GM12878 (cell line): ENCODE data around the gene OR4C16. TPM values are rescaled to one million over a fixed set of nuclear protein-coding genes. Genes with fewer than 3 reads are reported as not detected.
A peak's percentile ranks its signal among the peaks of the same experiment; 100 is the strongest.

Experiments
- ATAC-seq: fragments of 200-7000 bp; cut with Tn5 transposase; 3 replicates; pipeline ENCODE4 v1.9.1; 2020; ENCODE audit warnings: mild to moderate bottlenecking, moderate library complexity
- BruUV-seq: library from RNA; stranded (reverse); fragments of 400-500 nt; replicated peaks from 2 replicates; lab custom pipeline; 2021; lab: Mats Ljungman, UMichigan
- CTCF ChIA-PET: fragments of 300-600 bp; sonication (Branson Sonifier 250); formaldehyde crosslinking; extraction: SDS; loops from one replicate; lab custom pipeline; 2021; ENCODE audit warnings: inconsistent platforms; lab: Yijun Ruan, JAX
- POLR2A ChIA-PET: fragments of 350-600 bp; formaldehyde crosslinking; extraction: SDS; loops from one replicate; lab custom pipeline; 2021; ENCODE audit warnings: inconsistent platforms; lab: Charles Lee
- RAD21 ChIA-PET: fragments of 300-600 bp; sonication (Branson Sonifier 250); formaldehyde crosslinking; loops from one replicate; lab custom pipeline; 2023; ENCODE audit warnings: antibody characterized with exemption; ENCODE audit not compliant: unreplicated experiment; lab: Charles Lee
- SMC1A ChIA-PET: fragments of 300-600 bp; sonication (Branson Sonifier 250); formaldehyde crosslinking; loops from one replicate; lab custom pipeline; 2023; ENCODE audit not compliant: unreplicated experiment, uncharacterized antibody; lab: Charles Lee
- DNase-seq: peaks from one replicate; pipeline ENCODE4 v3.0.0-alpha.2; 2011; ENCODE audit warnings: low read depth, low spot score
- FAIRE-seq: peaks from 3 replicates; lab custom pipeline; 2011; peaks lifted over from hg19 to GRCh38; lab: Jason Lieb, UNC
- H2AFZ ChIP-seq: 2 replicates; pipeline ENCODE4 v1.6.0; 2011; ENCODE audit warnings: low read depth, low read length, control low read depth; ENCODE audit not compliant: control insufficient read depth
- H3K27ac ChIP-seq: 2 replicates; pipeline ENCODE4 v1.5.1; 2011; ENCODE audit warnings: control low read depth; ENCODE audit not compliant: control insufficient read depth, insufficient read depth
- H3K27me3 ChIP-seq, 2 experiments: replicated peaks in 1 of 2; 2 replicates each; pipeline versions ENCODE4 v1.6.0 to v1.6.1; 2011; ENCODE audit warnings: low read length in 1 of 2; ENCODE audit not compliant: control insufficient read depth in 2 of 2, insufficient read depth in 2 of 2
- H3K36me3 ChIP-seq, 2 experiments: 2 replicates each; pipeline ENCODE4 v1.5.1; 2011; ENCODE audit warnings: low read length in 1 of 2; ENCODE audit not compliant: control insufficient read depth in 2 of 2, insufficient read depth in 2 of 2
- H3K4me1 ChIP-seq: 2 replicates; pipeline ENCODE4 v1.6.1; 2011; ENCODE audit warnings: mild to moderate bottlenecking, low read length, moderate library complexity, mixed read lengths; ENCODE audit not compliant: control insufficient read depth, insufficient read depth
- H3K4me2 ChIP-seq: 2 replicates; pipeline ENCODE4 v1.6.0; 2011; ENCODE audit warnings: control low read depth; ENCODE audit not compliant: control insufficient read depth, insufficient read depth
- H3K4me3 ChIP-seq: fragments of 200-600 bp; sonication (generic); 2 replicates; pipeline ENCODE4 v1.5.1; 2016
- H3K79me2 ChIP-seq: 2 replicates; pipeline ENCODE4 v1.6.0; 2011; ENCODE audit warnings: low read length; ENCODE audit not compliant: control insufficient read depth, insufficient read depth
- H3K9ac ChIP-seq: 2 replicates; pipeline ENCODE4 v1.8.0; 2011; ENCODE audit warnings: low read length, control low read depth, mixed read lengths; ENCODE audit not compliant: control insufficient read depth, insufficient read depth
- H3K9me3 ChIP-seq: replicated peaks from 3 replicates; pipeline ENCODE4 v1.5.1; 2011; ENCODE audit warnings: mild to moderate bottlenecking, low read length; ENCODE audit not compliant: control insufficient read depth, insufficient read depth
- H4K20me1 ChIP-seq: 2 replicates; pipeline ENCODE4 v1.6.0; 2011; ENCODE audit not compliant: control insufficient read depth, insufficient read depth
- ATF7 ChIP-seq: fragments of 450-650 bp; IDR thresholded peaks from 2 replicates; pipeline ENCODE4 v1.6.1; 2016; ENCODE audit warnings: low read depth, mild to moderate bottlenecking
- CBX3 ChIP-seq: fragments of 200-600 bp; sonication (generic); IDR thresholded peaks from 2 replicates; pipeline ENCODE4 v1.6.1; 2016; ENCODE audit warnings: low read depth, borderline replicate concordance
- CHD4 ChIP-seq: fragments of 200-600 bp; sonication (generic); IDR thresholded peaks from 2 replicates; pipeline ENCODE4 v1.6.1; 2016; ENCODE audit warnings: mild to moderate bottlenecking
- DPF2 ChIP-seq: fragments of 450-650 bp; IDR thresholded peaks from 2 replicates; pipeline ENCODE4 v1.6.1; 2017; ENCODE audit warnings: mild to moderate bottlenecking
- EGR1 ChIP-seq, 2 experiments: IDR thresholded peaks; 1 replicate in 1 of 2; 2 replicates in 1 of 2; pipeline ENCODE4 v1.6.1; 2011 to 2012; ENCODE audit warnings: low read depth in 2 of 2, low read length in 2 of 2, borderline replicate concordance in 1 of 2, mild to moderate bottlenecking in 1 of 2, moderate library complexity in 1 of 2
- EZH2 ChIP-seq: IDR thresholded peaks from 2 replicates; pipeline ENCODE4 v1.6.1; 2012; ENCODE audit warnings: low read depth, mild to moderate bottlenecking, control low read depth, inconsistent platforms, low read length, borderline replicate concordance; ENCODE audit not compliant: control insufficient read depth
- HDAC2 ChIP-seq: fragments of 200-600 bp; sonication (generic); IDR thresholded peaks from 2 replicates; pipeline ENCODE4 v1.6.1; 2017
- IKZF1 ChIP-seq: fragments of 450-650 bp; conservative IDR thresholded peaks from 2 replicates; pipeline ENCODE4 v1.6.1; 2017; ENCODE audit warnings: antibody characterized with exemption, mild to moderate bottlenecking
- IKZF2 ChIP-seq, 2 experiments: fragments of 450-650 bp; IDR thresholded peaks; 2 replicates each; pipeline ENCODE4 v1.6.1; 2017; ENCODE audit warnings: mild to moderate bottlenecking in 2 of 2, moderate library complexity in 2 of 2
- NR2F1 ChIP-seq: fragments of 450-650 bp; conservative IDR thresholded peaks from 2 replicates; pipeline ENCODE4 v1.6.1; 2017; ENCODE audit warnings: mild to moderate bottlenecking
- PKNOX1 ChIP-seq: fragments of 450-650 bp; IDR thresholded peaks from 2 replicates; pipeline ENCODE4 v1.6.1; 2016; ENCODE audit warnings: mild to moderate bottlenecking
- RB1 ChIP-seq: fragments of 450-650 bp; formaldehyde crosslinking; IDR thresholded peaks from 2 replicates; pipeline ENCODE4 v1.6.1; 2017; ENCODE audit warnings: mild to moderate bottlenecking, borderline replicate concordance
- SKIL ChIP-seq: fragments of 450-650 bp; IDR thresholded peaks from 2 replicates; pipeline ENCODE4 v1.6.1; 2017; ENCODE audit warnings: mild to moderate bottlenecking, low read depth, inconsistent platforms; ENCODE audit not compliant: poor library complexity, severe bottlenecking
- SRF ChIP-seq, 2 experiments: IDR thresholded peaks; 2 replicates each; pipeline ENCODE4 v1.6.1; 2011; ENCODE audit warnings: low read depth in 2 of 2, low read length in 2 of 2, mild to moderate bottlenecking in 1 of 2, moderate library complexity in 1 of 2
- ZNF384 ChIP-seq: IDR thresholded peaks from 2 replicates; pipeline ENCODE4 v1.6.1; 2012; ENCODE audit warnings: low read depth, mild to moderate bottlenecking, low read length, improper control_type of control experiment, borderline replicate concordance
- ZNF622 ChIP-seq: fragments of 450-650 bp; IDR thresholded peaks from 2 replicates; pipeline ENCODE4 v1.6.1; 2017; ENCODE audit warnings: mild to moderate bottlenecking, inconsistent platforms
- WGBS: methylation state at CpG from one replicate; pipeline ENCODE4 v1.1.6; 2016; ENCODE audit warnings: low lambda C conversion rate; ENCODE audit not compliant: insufficient replicate concordance, insufficient coverage; ENCODE audit errors: missing lambda C conversion rate; 5-methylcytosine and 5-hydroxymethylcytosine counted together
- in situ Hi-C: fragments of 300-500 bp; cut with MboI; formaldehyde crosslinking; loops from 9 replicates; pipeline ENCODE4 v1.14.3; 2018; ENCODE audit warnings: mixed read lengths
- intact Hi-C: fragments of 100-400 bp; cut with micrococcal nuclease; formaldehyde crosslinking; loops from one replicate; pipeline ENCODE4 v1.14.2; 2022; ENCODE audit not compliant: unreplicated experiment
- polyA plus RNA-seq, 11 experiments: library from polyadenylated mRNA; depleted of rRNA in 4 of 11; unstranded in 6 of 11; stranded (reverse) in 5 of 11; fragments of >200 nt; fragmentation: Nextera tagmentation in 4 of 11; fragmentation: Illumina TruSeq in 1 of 11; extraction: Ambion mirVana in 4 of 11; extraction: Trizol in 1 of 11; gene quantifications; 1 replicate in 1 of 11; 2 replicates in 10 of 11; pipeline versions ENCODE4 v1.2.1 to v1.2.3, GENCODE V29; 2011 to 2016; ENCODE audit warnings: inconsistent platforms in 2 of 11, missing spikeins in 2 of 11, low read depth in 1 of 11
- total RNA-seq, 4 experiments: library from RNA; depleted of rRNA in 3 of 4; stranded (reverse); fragments of >200 nt in 3 of 4; fragmentation: Illumina TruSeq in 1 of 4; extraction: Trizol in 1 of 4; gene quantifications; 2 replicates each; pipeline versions ENCODE4 v1.2.1 to v1.2.3, GENCODE V29; 2013 to 2021
- TF ChIP-seq, protein P1 (sequence below): IDR thresholded peaks from 2 replicates; pipeline ENCODE4 v1.6.1; 2011; ENCODE audit warnings: mild to moderate bottlenecking, low read depth, low read length, moderate library complexity; ENCODE audit not compliant: insufficient replicate concordance
- TF ChIP-seq, protein P2 (sequence below): fragments of 450-650 bp; formaldehyde crosslinking; IDR thresholded peaks from 2 replicates; pipeline ENCODE4 v1.5.0; 2022; ENCODE audit warnings: mild to moderate bottlenecking, missing genetic modification characterization

Gene OR4C16
- total and polyA plus RNA-seq, 10 of the 15 experiments (the other 5 are each of a cell fraction or from before 2014, with no cell fraction given): not detected

DNA sequence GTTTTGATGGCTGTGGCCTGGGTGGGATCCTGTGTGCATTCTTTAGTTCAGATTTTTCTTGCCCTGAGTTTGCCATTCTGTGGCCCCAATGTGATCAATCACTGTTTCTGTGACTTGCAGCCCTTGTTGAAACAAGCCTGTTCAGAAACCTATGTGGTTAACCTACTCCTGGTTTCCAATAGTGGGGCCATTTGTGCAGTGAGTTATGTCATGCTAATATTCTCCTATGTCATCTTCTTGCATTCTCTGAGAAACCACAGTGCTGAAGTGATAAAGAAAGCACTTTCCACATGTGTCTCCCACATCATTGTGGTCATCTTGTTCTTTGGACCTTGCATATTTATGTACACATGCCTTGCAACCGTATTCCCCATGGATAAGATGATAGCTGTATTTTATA lies 620 bp downstream of the OR4C16 start:
- intact Hi-C loops (no loop called here), in situ Hi-C loops (no loop called here)
- Histone ChIP-seq H4K20me1 (no peaks in the 10 kb centered on the region), H3K36me3 (no peaks in the 10 kb centered on the region), H3K9me3 (no peaks in the 10 kb centered on the region; the same call in 2 of the 3 replicates), H2AFZ (no peak overlapping the region), H3K4me1 (no peaks in the 10 kb centered on the region), H3K79me2 (no peaks in the 10 kb centered on the region), H3K27me3 (no peaks in the 10 kb centered on the region), H3K9ac (no peak overlapping the region), H3K4me2 (no peak overlapping the region), H3K27ac (no peak overlapping the region), H3K4me3 (no peak overlapping the region)
- CTCF ChIA-PET: no interaction called here
- peak; percentile 96 for ATAC-seq
- POLR2A ChIA-PET: no interaction called here
- WGBS: 0% methylated on average over 1 of the region's 1 CpG
- no peak for FAIRE-seq
- RAD21 ChIA-PET: no interaction called here
- SMC1A ChIA-PET: interaction anchor here (1.2 kb wide), 1 partner anchor 99 kb away, joined by 3 read pairs; no protein-coding TSS in a partner anchor
- no TSS peak for BruUV-seq
- no peak for DNase-seq
- TF ChIP-seq ZNF384: no peak
- TF ChIP-seq SRF (IDR thresholded peaks at IDR 0.05; ENCODE audit: low read depth in 2 of 2, low read length in 2 of 2): no peak
- peak; percentile 59 to 69; a peak in 3 of 4 replicates for TF ChIP-seq IKZF2 (IDR thresholded peaks at IDR 0.05)
- TF ChIP-seq SKIL: no peak
- TF ChIP-seq CBX3: no peak
- no peak for TF ChIP-seq RB1
- TF ChIP-seq HDAC2: no peak
- TF ChIP-seq ZNF622: no peak
- TF ChIP-seq ATF7: peak; percentile 67
- TF ChIP-seq, protein P1, sequence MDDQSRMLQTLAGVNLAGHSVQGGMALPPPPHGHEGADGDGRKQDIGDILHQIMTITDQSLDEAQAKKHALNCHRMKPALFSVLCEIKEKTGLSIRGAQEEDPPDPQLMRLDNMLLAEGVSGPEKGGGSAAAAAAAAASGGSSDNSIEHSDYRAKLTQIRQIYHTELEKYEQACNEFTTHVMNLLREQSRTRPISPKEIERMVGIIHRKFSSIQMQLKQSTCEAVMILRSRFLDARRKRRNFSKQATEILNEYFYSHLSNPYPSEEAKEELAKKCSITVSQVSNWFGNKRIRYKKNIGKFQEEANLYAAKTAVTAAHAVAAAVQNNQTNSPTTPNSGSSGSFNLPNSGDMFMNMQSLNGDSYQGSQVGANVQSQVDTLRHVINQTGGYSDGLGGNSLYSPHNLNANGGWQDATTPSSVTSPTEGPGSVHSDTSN: peak; percentile 19
- TF ChIP-seq EGR1 (IDR thresholded peaks at IDR 0.05; ENCODE audit: borderline replicate concordance in 1 of 2, low read depth in 2 of 2, low read length in 2 of 2): no peak
- TF ChIP-seq DPF2: peak; percentile 71
- 0 out of 2 replicates have a peak, but pooled peaks have one; percentile 36 for TF ChIP-seq NR2F1
- TF ChIP-seq, protein P2, sequence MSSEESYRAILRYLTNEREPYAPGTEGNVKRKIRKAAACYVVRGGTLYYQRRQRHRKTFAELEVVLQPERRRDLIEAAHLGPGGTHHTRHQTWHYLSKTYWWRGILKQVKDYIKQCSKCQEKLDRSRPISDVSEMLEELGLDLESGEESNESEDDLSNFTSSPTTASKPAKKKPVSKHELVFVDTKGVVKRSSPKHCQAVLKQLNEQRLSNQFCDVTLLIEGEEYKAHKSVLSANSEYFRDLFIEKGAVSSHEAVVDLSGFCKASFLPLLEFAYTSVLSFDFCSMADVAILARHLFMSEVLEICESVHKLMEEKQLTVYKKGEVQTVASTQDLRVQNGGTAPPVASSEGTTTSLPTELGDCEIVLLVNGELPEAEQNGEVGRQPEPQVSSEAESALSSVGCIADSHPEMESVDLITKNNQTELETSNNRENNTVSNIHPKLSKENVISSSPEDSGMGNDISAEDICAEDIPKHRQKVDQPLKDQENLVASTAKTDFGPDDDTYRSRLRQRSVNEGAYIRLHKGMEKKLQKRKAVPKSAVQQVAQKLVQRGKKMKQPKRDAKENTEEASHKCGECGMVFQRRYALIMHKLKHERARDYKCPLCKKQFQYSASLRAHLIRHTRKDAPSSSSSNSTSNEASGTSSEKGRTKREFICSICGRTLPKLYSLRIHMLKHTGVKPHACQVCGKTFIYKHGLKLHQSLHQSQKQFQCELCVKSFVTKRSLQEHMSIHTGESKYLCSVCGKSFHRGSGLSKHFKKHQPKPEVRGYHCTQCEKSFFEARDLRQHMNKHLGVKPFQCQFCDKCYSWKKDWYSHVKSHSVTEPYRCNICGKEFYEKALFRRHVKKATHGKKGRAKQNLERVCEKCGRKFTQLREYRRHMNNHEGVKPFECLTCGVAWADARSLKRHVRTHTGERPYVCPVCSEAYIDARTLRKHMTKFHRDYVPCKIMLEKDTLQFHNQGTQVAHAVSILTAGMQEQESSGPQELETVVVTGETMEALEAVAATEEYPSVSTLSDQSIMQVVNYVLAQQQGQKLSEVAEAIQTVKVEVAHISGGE (CRISPR knock-in tag): no peak
- peak; percentile 55 for TF ChIP-seq PKNOX1
- TF ChIP-seq IKZF1: peak; percentile 70
- TF ChIP-seq EZH2: no peak
- TF ChIP-seq CHD4: no peak
